NT2/D1 (cell line): Measurements from ENCODE around the gene EPB41L4A.

ENCODE experiments used
- DNase-seq: peaks from one replicate; pipeline ENCODE4 v3.0.0-alpha.2; 2011; ENCODE audit warnings: low read depth, low spot score
- H3K27me3 ChIP-seq: 2 replicates; pipeline ENCODE4 v1.6.0; 2011; ENCODE audit warnings: mild to moderate bottlenecking; ENCODE audit not compliant: insufficient read length, insufficient read depth
- H3K36me3 ChIP-seq: 2 replicates; pipeline ENCODE4 v1.6.1; 2011; ENCODE audit warnings: mild to moderate bottlenecking, low read length, mixed read lengths; ENCODE audit not compliant: insufficient read depth, insufficient read length
- H3K4me1 ChIP-seq: 2 replicates; pipeline ENCODE4 v1.5.1; 2011; ENCODE audit not compliant: insufficient read depth, insufficient read length
- H3K4me3 ChIP-seq: 2 replicates; pipeline ENCODE4 v1.5.1; 2011; ENCODE audit warnings: low read depth; ENCODE audit not compliant: insufficient read length
- H3K9ac ChIP-seq: 2 replicates; pipeline ENCODE4 v1.6.0; 2011; ENCODE audit warnings: low read depth; ENCODE audit not compliant: insufficient read length
- H3K9me3 ChIP-seq: 2 replicates; pipeline ENCODE4 v1.5.1; 2011; ENCODE audit warnings: mild to moderate bottlenecking, low read length; ENCODE audit not compliant: insufficient read depth
- SUZ12 ChIP-seq: IDR thresholded peaks from 2 replicates; pipeline ENCODE4 v1.6.1; 2011; ENCODE audit not compliant: insufficient read length, insufficient read depth; ENCODE audit errors: extremely low read depth
- YY1 ChIP-seq: IDR thresholded peaks from 2 replicates; pipeline ENCODE4 v1.6.1; 2011; ENCODE audit not compliant: insufficient read length, insufficient read depth
- ZNF274 ChIP-seq: IDR thresholded peaks from 2 replicates; pipeline ENCODE4 v1.6.1; 2011; ENCODE audit warnings: mild to moderate bottlenecking, low read depth, low read length

The EPB41L4A gene

GRCh38 chr5:112353678-112354077 is 65.4 kb downstream of the EPB41L4A start:
- no peak for TF ChIP-seq ZNF274
- no peak for TF ChIP-seq SUZ12
- no peak for TF ChIP-seq YY1
- H3K9ac ChIP-seq = no peak overlapping the region
- no peak overlapping the region for H3K4me3 ChIP-seq
- H3K9me3 ChIP-seq = no peaks in the 10 kb centered on the region
- no peaks in the 10 kb centered on the region for H3K27me3 ChIP-seq
- no peaks in the 10 kb centered on the region for H3K4me1 ChIP-seq
- H3K36me3 ChIP-seq = no peaks in the 10 kb centered on the region
- DNase-seq = no peak

GRCh38 chr5:112351225-112351624 is 67.9 kb downstream of the EPB41L4A start:
- Histone ChIP-seq H3K4me3 (no peak overlapping the region), H3K27me3 (no peaks in the 10 kb centered on the region), H3K9ac (no peak overlapping the region), H3K36me3 (no peaks in the 10 kb centered on the region), H3K9me3 (no peaks in the 10 kb centered on the region), H3K4me1 (no peaks in the 10 kb centered on the region)
- no peak for DNase-seq
- TF ChIP-seq ZNF274 = no peak
- TF ChIP-seq SUZ12 = no peak
- TF ChIP-seq YY1 = no peak

GRCh38 chr5:112350626-112351025 is 68.5 kb downstream of the EPB41L4A start:
- Histone ChIP-seq H3K36me3 (no peaks in the 10 kb centered on the region), H3K9me3 (no peaks in the 10 kb centered on the region), H3K4me3 (no peak overlapping the region), H3K4me1 (no peaks in the 10 kb centered on the region), H3K27me3 (no peaks in the 10 kb centered on the region), H3K9ac (no peak overlapping the region)
- TF ChIP-seq SUZ12 (no peak), ZNF274 (no peak), YY1 (no peak)
- DNase-seq = no peak

DNA sequence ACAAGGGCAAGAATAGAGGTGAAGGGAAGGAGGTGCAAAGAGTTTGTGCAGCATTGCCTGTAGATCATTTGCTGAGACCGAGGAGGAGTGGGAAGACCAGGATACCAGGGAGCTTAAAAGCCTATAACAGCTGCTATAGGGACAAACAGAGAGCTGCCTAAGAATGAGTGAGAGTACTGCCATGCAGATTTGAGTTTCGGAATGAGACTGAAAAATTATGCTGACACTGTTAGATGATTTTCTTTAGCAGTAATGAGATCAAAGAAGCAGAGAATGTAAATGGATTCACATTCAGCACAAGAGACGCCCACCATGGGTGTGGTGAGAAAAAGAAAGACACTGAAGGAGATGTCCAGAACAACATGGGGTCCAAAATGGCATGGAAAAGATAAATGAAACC is 69.7 kb downstream of the EPB41L4A start:
- H3K27me3 ChIP-seq = no peaks in the 10 kb centered on the region
- no peak overlapping the region for H3K4me3 ChIP-seq
- H3K9me3 ChIP-seq = no peaks in the 10 kb centered on the region
- no peaks in the 10 kb centered on the region for H3K36me3 ChIP-seq
- no peak overlapping the region for H3K9ac ChIP-seq
- no peaks in the 10 kb centered on the region for H3K4me1 ChIP-seq
- no peak for DNase-seq
- TF ChIP-seq ZNF274 (no peak), SUZ12 (no peak), YY1 (no peak)

- H3K9ac ChIP-seq = no peak overlapping the region
- no peaks in the 10 kb centered on the region for H3K9me3 ChIP-seq
- DNase-seq = no peak
- H3K36me3 ChIP-seq = no peaks in the 10 kb centered on the region
- no peaks in the 10 kb centered on the region for H3K27me3 ChIP-seq
- no peaks in the 10 kb centered on the region for H3K4me1 ChIP-seq
- TF ChIP-seq SUZ12 = no peak
- TF ChIP-seq YY1 = no peak
- TF ChIP-seq ZNF274 = no peak
- no peak overlapping the region for H3K4me3 ChIP-seq
Measured at GRCh38 chr5:112348915-112349314, 70.2 kb downstream of the EPB41L4A start.

DNA sequence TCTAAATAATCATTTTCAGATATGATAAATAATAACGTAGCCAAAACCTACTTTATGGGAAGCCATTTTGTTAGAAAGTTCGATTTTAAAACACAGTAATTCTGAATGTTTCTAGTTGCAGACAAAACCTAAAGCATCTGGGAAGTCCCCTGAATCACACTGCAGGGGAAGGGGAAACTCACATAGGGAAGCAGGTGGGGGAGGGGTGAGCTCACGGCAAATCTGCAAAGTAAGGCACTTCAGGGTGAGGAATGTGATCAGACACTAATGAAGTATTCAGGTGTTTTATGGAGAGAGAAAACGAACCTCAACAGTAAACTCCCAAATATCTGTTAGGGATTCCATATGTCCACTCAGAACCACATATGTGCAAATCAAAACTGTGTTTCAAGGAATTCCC is 70.7 kb downstream of the EPB41L4A start:
- TF ChIP-seq SUZ12 = no peak
- no peaks in the 10 kb centered on the region for H3K27me3 ChIP-seq
- H3K4me1 ChIP-seq = no peaks in the 10 kb centered on the region
- no peaks in the 10 kb centered on the region for H3K9me3 ChIP-seq
- no peak for DNase-seq
- H3K4me3 ChIP-seq = no peak overlapping the region
- H3K36me3 ChIP-seq = no peaks in the 10 kb centered on the region
- no peak overlapping the region for H3K9ac ChIP-seq

DNA sequence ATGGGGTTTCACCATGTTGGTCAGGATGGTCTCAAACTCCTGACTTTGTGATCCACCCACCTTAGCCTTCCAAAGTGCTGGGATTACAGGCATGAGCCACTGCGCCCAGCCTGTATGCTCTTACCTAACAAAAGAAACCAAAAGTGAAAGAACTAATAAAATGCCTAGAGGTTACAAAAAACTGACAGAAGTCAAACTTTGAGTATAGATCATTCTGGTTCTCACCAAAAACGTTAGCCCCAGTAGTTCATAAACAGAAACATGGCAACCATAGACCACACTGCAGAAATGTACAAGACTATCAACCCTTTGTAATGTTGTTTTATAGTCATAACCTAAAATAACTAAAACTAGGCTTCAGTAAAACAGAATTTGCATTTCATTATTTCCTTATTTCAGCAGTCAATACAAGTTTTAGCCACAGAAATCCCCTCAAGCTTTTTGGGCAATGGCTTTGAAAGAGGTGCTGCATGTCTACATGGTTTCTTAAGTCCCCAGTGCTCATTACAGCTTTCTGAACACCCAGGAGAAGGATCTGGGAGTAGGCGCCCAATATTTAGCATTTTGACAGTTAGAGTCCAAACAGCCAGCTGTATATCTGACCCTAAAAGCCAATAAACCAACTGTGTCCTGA is 72.5 kb downstream of the EPB41L4A start:
- no peaks in the 10 kb centered on the region for H3K27me3 ChIP-seq
- no peak for DNase-seq
- no peaks in the 10 kb centered on the region for H3K9me3 ChIP-seq
- no peak overlapping the region for H3K9ac ChIP-seq
- TF ChIP-seq ZNF274 (no peak), YY1 (no peak), SUZ12 (no peak)
- H3K4me1 ChIP-seq = no peaks in the 10 kb centered on the region
- no peak overlapping the region for H3K4me3 ChIP-seq
- H3K36me3 ChIP-seq = no peaks in the 10 kb centered on the region

DNA sequence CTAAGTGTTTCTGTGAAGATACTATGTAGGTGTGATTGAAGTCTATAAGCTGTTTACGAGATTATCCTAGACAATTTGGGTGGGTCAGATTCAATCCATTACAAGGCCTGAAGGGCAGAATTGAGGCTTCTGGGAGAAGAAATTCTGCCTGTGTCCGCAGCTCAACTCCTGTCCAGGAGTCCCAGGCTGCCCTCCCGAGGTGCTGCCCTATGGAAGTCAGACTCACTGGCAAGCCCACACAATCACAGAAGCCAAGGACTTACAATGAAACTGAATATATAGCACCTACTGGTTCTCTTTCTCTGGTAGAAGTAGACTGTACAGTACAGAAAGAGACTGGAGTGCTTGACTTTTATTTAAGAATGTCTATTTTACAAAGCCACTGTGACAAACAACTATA is 74.5 kb downstream of the EPB41L4A start:
- H3K4me1 ChIP-seq = no peaks in the 10 kb centered on the region
- no peaks in the 10 kb centered on the region for H3K27me3 ChIP-seq
- DNase-seq = no peak
- TF ChIP-seq SUZ12 = no peak
- TF ChIP-seq YY1 = no peak
- TF ChIP-seq ZNF274 = no peak
- H3K4me3 ChIP-seq = no peak overlapping the region
- H3K9ac ChIP-seq = no peak overlapping the region
- H3K36me3 ChIP-seq = no peaks in the 10 kb centered on the region
- H3K9me3 ChIP-seq = no peaks in the 10 kb centered on the region
